Fibroblast of the aortic adventitia (primary cell): ENCODE measurements around the gene GHRHR. TPM values are rescaled to one million over a fixed set of nuclear protein-coding genes. Genes with fewer than 3 reads are reported as not detected.

Source experiments
- DNase-seq: peaks from one replicate; pipeline ENCODE4 v3.0.0-alpha.2; 2010; ENCODE audit warnings: low read depth
- H3K4me3 ChIP-seq: 2 replicates; pipeline ENCODE4 v1.5.1; 2011; ENCODE audit warnings: low read depth, mild to moderate bottlenecking, control low read depth, low read length, moderate library complexity
- CTCF ChIP-seq: IDR thresholded peaks from 2 replicates; pipeline ENCODE4 v1.5.1; 2011; ENCODE audit warnings: mild to moderate bottlenecking, low read length, control low read depth, inconsistent platforms; ENCODE audit not compliant: insufficient read depth
- total RNA-seq: library from RNA; depleted of rRNA; stranded (reverse); fragments of >200 nt; gene quantifications from 2 replicates; pipeline ENCODE4 v1.2.3, GENCODE V29; 2012; ENCODE audit warnings: low replicate concordance

GHRHR gene
- total RNA-seq, 1 donor = not detected

DNA sequence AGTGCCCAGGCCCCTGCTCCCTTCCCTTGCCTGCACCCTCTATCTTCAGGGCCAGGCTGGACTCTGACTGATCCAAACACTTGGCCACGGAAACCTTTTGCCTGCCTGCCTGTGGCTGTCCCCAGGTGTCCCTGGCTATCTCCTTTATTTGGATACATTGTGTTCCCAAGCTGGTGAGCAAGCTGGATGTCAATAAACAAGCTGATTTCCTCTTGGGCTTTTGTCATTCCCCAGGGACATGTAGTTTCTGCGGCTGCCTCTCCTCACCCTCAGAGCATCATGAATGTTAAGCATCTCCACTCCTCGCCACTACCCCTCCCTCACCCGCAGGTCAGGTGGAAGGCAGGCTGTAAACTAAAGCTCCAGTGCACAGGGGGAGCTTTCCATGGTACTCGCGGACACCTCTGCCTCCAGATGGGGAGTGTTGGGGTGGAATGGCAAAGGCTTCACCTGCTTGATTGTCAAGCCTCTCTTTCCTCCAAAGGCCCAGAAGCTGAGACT lies 6.9 kb downstream of the GHRHR start:
- no peak for DNase-seq
- no peak for TF ChIP-seq CTCF
- H3K4me3 ChIP-seq = no peak overlapping the region

GRCh38 chr7:30971440-30971839 lies 7.7 kb downstream of the GHRHR start:
- no peak for TF ChIP-seq CTCF
- DNase-seq = no peak
- no peak overlapping the region for H3K4me3 ChIP-seq

DNA sequence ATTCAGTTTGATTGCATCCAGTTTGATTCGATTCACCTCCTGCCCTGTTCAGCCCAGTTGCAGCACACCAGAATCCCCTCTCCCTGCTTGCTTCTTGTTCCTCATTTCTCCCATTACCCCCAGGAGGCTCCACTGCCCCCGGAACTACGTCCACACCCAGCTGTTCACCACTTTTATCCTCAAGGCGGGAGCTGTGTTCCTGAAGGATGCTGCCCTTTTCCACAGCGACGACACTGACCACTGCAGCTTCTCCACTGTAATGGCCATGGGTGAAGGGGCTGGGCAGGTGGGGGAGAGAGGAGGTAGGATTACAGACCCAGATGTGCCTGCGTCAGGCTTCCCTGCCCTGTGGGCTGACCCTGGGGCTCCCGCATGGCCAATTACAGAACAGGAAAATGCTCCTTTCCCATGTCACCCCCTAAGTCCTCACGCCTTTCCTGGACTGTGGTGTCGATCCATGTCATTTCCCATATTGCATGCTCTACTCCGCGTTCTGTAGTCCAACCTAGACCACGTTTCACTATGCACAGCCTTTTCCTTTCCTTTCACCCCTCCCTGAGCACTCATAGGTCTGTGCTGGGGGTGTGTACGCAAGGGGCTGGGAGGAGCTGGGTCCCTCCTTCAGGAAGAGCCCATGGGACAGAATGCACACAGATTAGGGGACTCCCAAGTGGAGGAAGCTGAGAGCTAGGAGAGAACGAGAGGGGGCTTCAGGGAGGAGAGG lies 8.2 kb downstream of the GHRHR start:
- DNase-seq = no peak
- H3K4me3 ChIP-seq = no peak overlapping the region
- no peak for TF ChIP-seq CTCF

GRCh38 chr7:30973292-30973691 lies 9.5 kb downstream of the GHRHR start:
- no peak for TF ChIP-seq CTCF
- no peak overlapping the region for H3K4me3 ChIP-seq
- no peak for DNase-seq

DNA sequence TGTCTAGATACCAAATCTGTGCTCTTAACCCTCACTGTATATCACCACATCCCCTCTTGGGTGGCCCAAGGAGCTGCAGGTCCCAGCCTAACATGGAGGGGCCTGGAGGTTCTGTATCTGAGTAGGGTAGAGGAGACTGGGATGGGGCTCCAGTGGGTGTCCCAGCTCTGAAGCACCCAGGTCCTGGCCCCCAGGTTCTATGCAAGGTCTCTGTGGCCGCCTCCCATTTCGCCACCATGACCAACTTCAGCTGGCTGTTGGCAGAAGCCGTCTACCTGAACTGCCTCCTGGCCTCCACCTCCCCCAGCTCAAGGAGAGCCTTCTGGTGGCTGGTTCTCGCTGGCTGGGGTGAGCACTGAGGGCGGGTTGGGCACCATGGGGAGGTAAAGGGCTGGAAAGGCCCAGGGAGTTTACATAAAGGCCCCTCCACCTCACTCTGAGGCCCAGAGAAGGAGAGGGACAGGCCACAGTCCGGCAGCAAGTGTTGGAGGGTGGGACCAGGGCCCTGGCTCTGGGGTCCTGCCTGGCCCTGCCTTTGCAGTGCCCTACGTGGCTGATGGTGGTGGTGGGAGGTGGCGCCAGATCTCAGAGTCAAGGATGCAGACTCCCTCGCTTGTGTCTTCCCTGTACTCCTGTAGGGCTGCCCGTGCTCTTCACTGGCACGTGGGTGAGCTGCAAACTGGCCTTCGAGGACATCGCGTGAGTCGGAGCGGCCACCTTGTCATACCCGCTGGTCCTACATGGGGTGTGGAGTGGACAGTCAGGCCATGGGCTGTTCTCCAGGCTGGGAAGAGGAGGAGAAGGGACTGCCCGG lies 10.2 kb downstream of the GHRHR start:
- H3K4me3 ChIP-seq = no peak overlapping the region
- DNase-seq = no peak
- no peak for TF ChIP-seq CTCF

- DNase-seq = peak; percentile 61
- H3K4me3 ChIP-seq = no peak overlapping the region
- TF ChIP-seq CTCF = peak; percentile 70
These were observed 11.0 kb downstream of the GHRHR start for GRCh38 chr7:30974605-30975255.
